ENCODE data around the gene CACNB1. TPM values are rescaled to one million over a fixed set of nuclear protein-coding genes. Genes with fewer than 3 reads are reported as not detected.

Gene CACNB1
- total and polyA plus RNA-seq, 2 of the 4 experiments (the other 2 are of a cell fraction), result 2.5 to 8.6 TPM

GRCh38 chr17:39169518-39169917 lies 28.0 kb downstream of the CACNB1 start:
- no peak overlapping the region for H4K5ac ChIP-seq (ENCODE audit: low read depth, low read length)
- H3K14ac ChIP-seq (replicated peaks; ENCODE audit: low read depth, low read length), result no peak overlapping the region
- no peak overlapping the region for H2BK120ac ChIP-seq (ENCODE audit: low read depth, low read length)
- CTCF ChIA-PET, result no interaction called here
- no CpG with 5 or more reads among the region's 3 CpGs for WGBS, 2 experiments (ENCODE audit: extremely low coverage in 2 of 2, insufficient read length in 1 of 2)
- no peak overlapping the region for H3K9ac ChIP-seq (ENCODE audit: low read depth, low read length)
- peaks cover 7% of the 10 kb centered on the region; the same call in 1 of the 2 replicates for H3K9me1 ChIP-seq (ENCODE audit: insufficient read depth, low read length)
- peaks cover 26% of the 10 kb centered on the region for H3K27me3 ChIP-seq (ENCODE audit: control insufficient read depth, insufficient read depth, low read length)
- no peak overlapping the region for H2AK5ac ChIP-seq (ENCODE audit: low read depth, low read length)
- no peak overlapping the region for H3K4me2 ChIP-seq (ENCODE audit: low read depth, low read length)
- no peak overlapping the region for H2BK15ac ChIP-seq (ENCODE audit: low read depth, low read length)
- no peak overlapping the region for H3K23ac ChIP-seq (ENCODE audit: low read depth, low read length)
- BruUV-seq (replicated peaks), result no TSS peak
- no peak overlapping the region for H2AK9ac ChIP-seq (replicated peaks; ENCODE audit: low read depth, low read length, poor library complexity)
- no peaks in the 10 kb centered on the region for H3K36me3 ChIP-seq (ENCODE audit: control insufficient read depth, insufficient read depth, low read length)
- H3K79me1 ChIP-seq (ENCODE audit: low read depth in 1 of 2, low read length in 2 of 2), result no peaks in the 10 kb centered on the region
- H2BK5ac ChIP-seq (ENCODE audit: low read depth, low read length, poor library complexity, severe bottlenecking), result no peak overlapping the region
- DNase-seq (no peak), ATAC-seq (ENCODE audit: low read depth) (no peak)
- intact Hi-C loops (cut with micrococcal nuclease), result no loop called here
- no peak overlapping the region for H3K56ac ChIP-seq (ENCODE audit: extremely low read depth, insufficient read depth, low read length)
- H3K27ac ChIP-seq (ENCODE audit: insufficient read depth, low read length), result no peak overlapping the region
- no peak overlapping the region for H4K8ac ChIP-seq (ENCODE audit: low read depth in 2 of 2, low read length in 2 of 2)
- H3K4ac ChIP-seq (ENCODE audit: low read depth, low read length), result no peak overlapping the region
- peaks cover 3% of the 10 kb centered on the region; the same call in 1 of the 2 replicates for H3K4me1 ChIP-seq (ENCODE audit: control insufficient read depth, insufficient read depth, low read length)
- H2AFZ ChIP-seq (replicated peaks; ENCODE audit: low read length, poor library complexity), result no peak overlapping the region
- TF ChIP-seq NFE2L2 (IDR thresholded peaks at IDR 0.05; ENCODE audit: low read depth, low read length) (no peak), POLR2A (IDR thresholded peaks at IDR 0.05; ENCODE audit: low read depth, low read length) (no peak), RFX5 (IDR thresholded peaks at IDR 0.05; ENCODE audit: low read depth, low read length) (no peak), USF2 (IDR thresholded peaks at IDR 0.05; ENCODE audit: low read depth, low read length) (no peak), SMC3 (IDR thresholded peaks at IDR 0.05; ENCODE audit: low read depth, low read length) (no peak)
- POLR2A ChIA-PET (ENCODE audit: unreplicated experiment), result no interaction called here
- no peak overlapping the region for H3K18ac ChIP-seq (ENCODE audit: low read depth, low read length)
- in situ Hi-C loops (cut with MboI; ENCODE audit: low sequenced_read_pairs), result no loop called here
- 0 out of 2 replicates have a peak, but pooled peaks cover 4% of the 10 kb centered on the region for H4K20me1 ChIP-seq (ENCODE audit: insufficient read depth, low read length)
- H3K4me3 ChIP-seq (ENCODE audit: insufficient read depth, low read depth, low read length), result no peak overlapping the region
- dilution Hi-C loops (cut with HindIII; ENCODE audit: low sequenced_read_pairs, unreplicated experiment), result no loop called here
- H2BK20ac ChIP-seq (ENCODE audit: low read depth, low read length), result no peak overlapping the region
- no peaks in the 10 kb centered on the region for H3K9me3 ChIP-seq (ENCODE audit: control insufficient read depth, insufficient read depth, low read length)
- H4K91ac ChIP-seq (ENCODE audit: insufficient read depth, low read depth, low read length), result no peak overlapping the region

Data from IMR-90 (cell line).